GM19238 (cell line): ENCODE measurements around the gene OBSCN.

Experiments
- DNase-seq: peaks from one replicate; pipeline ENCODE4 v3.0.0; 2011; ENCODE audit warnings: low spot score; ENCODE audit not compliant: insufficient read length

OBSCN gene, protein sequence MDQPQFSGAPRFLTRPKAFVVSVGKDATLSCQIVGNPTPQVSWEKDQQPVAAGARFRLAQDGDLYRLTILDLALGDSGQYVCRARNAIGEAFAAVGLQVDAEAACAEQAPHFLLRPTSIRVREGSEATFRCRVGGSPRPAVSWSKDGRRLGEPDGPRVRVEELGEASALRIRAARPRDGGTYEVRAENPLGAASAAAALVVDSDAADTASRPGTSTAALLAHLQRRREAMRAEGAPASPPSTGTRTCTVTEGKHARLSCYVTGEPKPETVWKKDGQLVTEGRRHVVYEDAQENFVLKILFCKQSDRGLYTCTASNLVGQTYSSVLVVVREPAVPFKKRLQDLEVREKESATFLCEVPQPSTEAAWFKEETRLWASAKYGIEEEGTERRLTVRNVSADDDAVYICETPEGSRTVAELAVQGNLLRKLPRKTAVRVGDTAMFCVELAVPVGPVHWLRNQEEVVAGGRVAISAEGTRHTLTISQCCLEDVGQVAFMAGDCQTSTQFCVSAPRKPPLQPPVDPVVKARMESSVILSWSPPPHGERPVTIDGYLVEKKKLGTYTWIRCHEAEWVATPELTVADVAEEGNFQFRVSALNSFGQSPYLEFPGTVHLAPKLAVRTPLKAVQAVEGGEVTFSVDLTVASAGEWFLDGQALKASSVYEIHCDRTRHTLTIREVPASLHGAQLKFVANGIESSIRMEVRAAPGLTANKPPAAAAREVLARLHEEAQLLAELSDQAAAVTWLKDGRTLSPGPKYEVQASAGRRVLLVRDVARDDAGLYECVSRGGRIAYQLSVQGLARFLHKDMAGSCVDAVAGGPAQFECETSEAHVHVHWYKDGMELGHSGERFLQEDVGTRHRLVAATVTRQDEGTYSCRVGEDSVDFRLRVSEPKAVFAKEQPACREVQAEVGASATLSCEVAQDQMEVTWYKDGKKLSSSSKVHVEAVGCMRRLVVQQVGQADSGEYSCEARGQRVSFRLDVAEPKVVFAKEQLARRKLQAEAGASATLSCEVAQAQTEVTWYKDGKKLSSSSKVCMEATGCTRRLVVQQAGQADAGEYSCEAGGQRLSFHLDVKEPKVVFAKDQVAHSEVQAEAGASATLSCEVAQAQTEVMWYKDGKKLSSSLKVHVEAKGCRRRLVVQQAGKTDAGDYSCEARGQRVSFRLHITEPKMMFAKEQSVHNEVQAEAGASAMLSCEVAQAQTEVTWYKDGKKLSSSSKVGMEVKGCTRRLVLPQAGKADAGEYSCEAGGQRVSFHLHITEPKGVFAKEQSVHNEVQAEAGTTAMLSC (N-terminal part only)

GRCh38 chr1:228207851-228208821, at the start of gene OBSCN:
TSS of gene OBSCN (plus strand) at chr1:228208044. CDS start at chr1:228211784, 3,740 bp downstream.
- no peak for DNase-seq

GRCh38 chr1:228158151-228159007, 49.5 kb upstream of the OBSCN start:
- DNase-seq, result no peak

- no peak for DNase-seq
Measured at GRCh38 chr1:228159008-228159665, 48.7 kb upstream of the OBSCN start.

DNA sequence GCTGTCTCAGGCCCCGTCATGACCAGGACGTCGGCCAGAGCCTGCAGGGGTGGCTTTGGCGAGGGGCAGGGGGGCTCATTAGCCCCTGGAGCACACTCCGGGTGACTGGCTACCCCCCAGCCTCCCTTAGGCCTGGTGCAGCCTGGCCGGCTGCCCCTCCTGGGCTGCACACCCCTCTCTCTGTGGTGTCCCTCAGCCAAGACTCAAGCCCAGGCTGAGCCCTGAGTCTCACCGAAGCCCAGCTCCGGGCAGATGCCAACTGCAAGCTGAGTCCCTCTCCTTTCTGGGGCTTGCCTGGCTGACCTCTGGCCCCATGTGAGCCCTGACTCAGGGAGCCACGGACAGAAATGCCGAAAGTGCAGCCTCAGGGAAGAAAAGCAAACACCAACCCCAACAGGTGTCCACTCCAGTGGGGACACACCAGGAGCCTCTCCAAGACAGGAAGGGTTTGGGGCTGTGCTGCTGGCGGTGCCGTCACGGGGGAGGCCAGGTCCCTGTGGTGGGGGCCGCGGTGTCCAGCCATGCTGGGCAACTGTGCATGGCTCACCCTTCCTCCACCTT, 47.6 kb upstream of the OBSCN start:
- no peak for DNase-seq

DNA sequence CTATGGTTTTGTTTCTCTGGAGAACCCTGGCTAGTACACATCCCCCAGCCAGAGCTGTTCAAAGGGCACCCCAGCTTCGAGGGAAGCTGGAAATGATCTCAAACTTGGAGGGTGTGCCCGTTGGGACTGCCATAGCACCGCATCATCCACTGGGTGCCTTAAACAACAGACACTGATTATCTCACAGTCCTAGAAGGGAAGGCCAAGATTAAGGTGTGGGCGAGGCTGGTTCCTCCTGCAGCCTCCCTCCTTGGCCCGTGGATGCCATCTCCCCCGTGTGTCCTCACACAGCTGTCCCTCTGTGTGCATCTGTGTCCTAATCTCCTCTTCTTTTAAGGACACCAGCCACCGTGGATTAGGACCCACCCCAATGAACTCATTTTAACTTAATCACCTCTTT, 46.5 kb upstream of the OBSCN start:
- DNase-seq, result no peak

- no peak for DNase-seq
Measured at GRCh38 chr1:228161866-228162265, 46.0 kb upstream of the OBSCN start.

DNA sequence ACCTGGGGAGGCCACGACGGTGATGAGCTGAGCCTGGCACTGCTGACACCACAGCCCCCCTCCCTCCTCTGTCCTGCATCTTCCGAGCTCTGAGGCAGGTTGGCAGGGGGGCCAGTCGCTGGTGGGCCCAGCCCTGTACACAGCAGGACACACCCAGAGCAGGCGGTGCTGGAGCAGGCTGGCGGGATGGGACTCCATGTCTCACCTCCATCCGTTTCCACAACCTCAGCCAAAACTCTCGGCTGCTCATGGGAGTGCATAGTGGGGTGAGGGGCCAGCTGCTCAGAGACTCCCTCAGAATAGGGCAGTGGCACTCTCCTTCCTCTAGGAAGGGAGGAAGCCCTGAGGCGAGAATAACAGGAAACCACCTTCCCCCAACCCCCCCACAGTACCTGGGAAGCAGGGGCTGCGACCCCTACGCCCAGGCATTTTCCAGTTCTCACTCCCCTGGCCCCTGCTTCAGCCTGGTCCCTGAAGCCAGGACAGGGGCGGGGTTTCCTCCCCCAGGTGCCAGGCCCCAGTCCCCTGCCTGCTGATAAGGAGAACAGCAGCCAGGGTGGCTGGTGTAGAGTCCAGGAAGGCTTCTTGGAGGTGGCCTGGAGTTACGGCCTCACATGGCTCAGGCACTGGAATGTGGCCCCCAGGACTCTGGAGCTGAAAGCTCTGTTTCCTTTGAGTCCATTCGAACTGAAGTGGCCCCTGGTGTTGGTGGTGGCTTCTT, 45.4 kb upstream of the OBSCN start:
- DNase-seq, result no peak

- DNase-seq, result no peak
Measured at GRCh38 chr1:228163007-228163753, 44.7 kb upstream of the OBSCN start.

- DNase-seq, result no peak
Measured at GRCh38 chr1:228163776-228164519, 43.9 kb upstream of the OBSCN start.

DNA sequence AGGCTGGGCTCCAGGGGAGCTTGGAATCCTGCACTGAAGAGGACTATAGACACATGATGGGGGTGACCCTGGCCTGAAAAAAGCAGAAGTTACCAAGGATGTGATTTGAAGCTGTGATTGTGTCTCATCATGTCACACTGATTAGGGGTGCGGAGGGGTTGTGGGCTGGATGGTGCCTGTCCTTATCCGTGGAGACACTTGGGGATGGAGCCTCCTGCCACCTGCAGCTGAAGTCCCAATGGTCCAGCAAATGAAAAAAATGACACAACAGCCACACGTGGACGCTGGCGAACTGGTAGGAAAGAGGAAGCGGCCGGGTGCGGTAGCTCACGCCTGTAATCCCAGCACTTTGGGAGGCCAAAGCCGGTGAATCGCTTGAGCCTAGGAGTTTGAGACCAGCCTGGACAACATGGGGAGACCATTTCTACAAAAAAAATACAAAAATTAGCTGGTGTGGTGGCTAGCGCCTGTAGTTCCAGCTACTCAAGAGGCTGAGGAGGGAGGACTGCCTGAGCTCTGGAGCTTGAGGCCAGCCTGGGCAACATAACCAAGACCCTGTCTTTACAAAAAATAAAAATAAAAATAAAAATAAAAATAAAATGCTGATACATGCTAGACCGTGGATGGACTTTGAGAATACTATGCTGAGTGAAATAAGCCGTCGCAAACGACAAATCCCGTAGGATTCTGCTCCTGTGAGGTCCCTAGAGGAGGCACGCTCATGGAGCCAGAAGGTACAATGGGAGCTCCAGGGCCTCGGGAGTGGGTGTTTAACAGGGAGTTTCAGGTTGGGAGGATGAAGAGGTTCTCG, 43.1 kb upstream of the OBSCN start:
- no peak for DNase-seq

GRCh38 chr1:228165372-228166169, 42.3 kb upstream of the OBSCN start, which contains the start of gene IBA57:
TSS of gene IBA57 (plus strand) at chr1:228165804. CDS start at chr1:228165817, 13 bp downstream.
- DNase-seq, result peak; percentile 99

- peak; percentile 52 for DNase-seq
Measured at GRCh38 chr1:228166170-228166936, 41.5 kb upstream of the OBSCN start.

DNA sequence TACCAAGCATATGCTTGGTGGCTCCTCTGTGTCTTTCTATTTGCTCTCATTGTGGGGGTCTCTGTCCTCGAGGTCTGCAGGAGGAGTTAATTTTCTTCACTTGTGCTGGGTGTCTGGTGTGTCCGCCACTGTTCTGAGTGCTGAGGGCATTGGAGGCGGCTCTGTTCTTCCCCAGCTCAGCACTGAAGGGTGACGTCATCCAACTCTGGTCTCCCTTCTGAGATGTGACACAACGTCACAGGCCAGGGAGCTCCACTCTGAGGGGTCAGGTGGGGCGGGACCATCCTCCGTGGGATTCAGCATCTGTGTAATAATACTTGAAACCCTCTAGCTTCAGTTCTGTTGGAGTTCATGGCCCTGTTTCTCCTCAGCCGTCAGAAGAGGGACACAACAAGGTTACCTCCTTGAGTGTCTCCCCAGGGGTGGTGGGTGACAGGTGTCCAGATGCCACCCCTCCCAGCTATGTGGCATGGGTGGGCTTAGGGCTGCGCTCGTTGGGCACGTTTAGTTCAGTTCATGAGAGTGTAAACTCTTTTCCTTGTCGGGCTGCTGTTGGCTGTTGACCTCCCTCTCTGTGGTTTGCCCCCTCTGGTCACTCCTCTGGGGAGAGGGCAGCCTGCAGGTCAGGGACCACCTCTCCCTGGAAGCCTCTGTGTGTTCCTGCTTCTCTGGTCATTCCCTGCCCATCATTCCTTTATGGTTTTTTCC, 39.1 kb upstream of the OBSCN start:
- DNase-seq, result no peak
